ENCODE measurements around the gene RPTOR.
A peak's percentile ranks its signal among the peaks of the same experiment; 100 is the strongest.

Gene RPTOR

GRCh38 chr17:81003711-81004475 is 459.3 kb downstream of the RPTOR start:
- ChIA-PET POLR2A (interaction anchor here (1.3 to 2.7 kb wide), 2 partner anchors 10 to 20 kb away, joined by 4 to 6 read pairs; no protein-coding TSS in a partner anchor), CTCF (interaction anchor here (0.6 to 0.8 kb wide), 4 partner anchors 18 to 481 kb away, joined by 3 to 4 read pairs (median 3); no protein-coding TSS in a partner anchor)
- Histone ChIP-seq H3K4me1 (ENCODE audit: control insufficient read depth, insufficient read depth, low read length) (peaks cover 10% of the 10 kb centered on the region), H3K36me3 (ENCODE audit: control insufficient read depth in 2 of 2, insufficient read depth in 1 of 2, low read length in 2 of 2) (peaks cover 0 to 15% of the 10 kb centered on the region in 2 experiments; a peak in 1 of 3 replicates), H3K4me3 (ENCODE audit: low read depth, low read length) (peak overlapping the region; percentile 32), H3K9me3 (ENCODE audit: control insufficient read depth, insufficient read depth, low read depth, low read length) (no peaks in the 10 kb centered on the region), H3K27ac (ENCODE audit: extremely low read depth, low read depth, low read length) (no peak overlapping the region)
- no peak for TF ChIP-seq SALL2 (tag by site-specific recombination; IDR thresholded peaks at IDR 0.05; ENCODE audit: borderline replicate concordance)
- no peak for TF ChIP-seq ZNF148 (tag by site-specific recombination; IDR thresholded peaks at IDR 0.05; ENCODE audit: borderline replicate concordance)
- no peak for TF ChIP-seq ZNF660 (tag by site-specific recombination; IDR thresholded peaks at IDR 0.05)
- TF ChIP-seq PATZ1 (tag by site-specific recombination; IDR thresholded peaks at IDR 0.05): peak; percentile 48; the same call in 1 of the 2 replicates
- no peak for TF ChIP-seq ZNF311 (tag by site-specific recombination; IDR thresholded peaks at IDR 0.05; ENCODE audit: borderline replicate concordance)
- TF ChIP-seq ZBTB26 (tag by site-specific recombination; optimal IDR thresholded peaks at IDR 0.05): peak; percentile 38
- peak; percentile 52 for TF ChIP-seq GLIS1 (tag by site-specific recombination; IDR thresholded peaks at IDR 0.05)
- TF ChIP-seq GLI2 (tag by site-specific recombination; IDR thresholded peaks at IDR 0.05; ENCODE audit: borderline replicate concordance, low read depth): no peak
- no peak for TF ChIP-seq ZNF2 (tag by site-specific recombination; IDR thresholded peaks at IDR 0.05)
- TF ChIP-seq ZSCAN4 (tag by site-specific recombination; IDR thresholded peaks at IDR 0.05): no peak
- no peak for TF ChIP-seq ZNF175 (tag by site-specific recombination; IDR thresholded peaks at IDR 0.05)
- no peak for TF ChIP-seq ZNF404 (tag by site-specific recombination; IDR thresholded peaks at IDR 0.05)
- TF ChIP-seq KLF17 (tag by site-specific recombination; IDR thresholded peaks at IDR 0.05): peak; percentile 70; the same call in 1 of the 2 replicates
- TF ChIP-seq ZNF791 (tag by site-specific recombination; IDR thresholded peaks at IDR 0.05): no peak
- TF ChIP-seq ZIC2 (tag by site-specific recombination; IDR thresholded peaks at IDR 0.05): peak; percentile 39
- 0 out of 2 replicates have a peak, but pooled peaks have one; percentile 31 for TF ChIP-seq KLF16 (tag by site-specific recombination; IDR thresholded peaks at IDR 0.05)
- 0 out of 2 replicates have a peak, but pooled peaks have one; percentile 34 for TF ChIP-seq SP3 (tag by site-specific recombination; IDR thresholded peaks at IDR 0.05)
- no peak for TF ChIP-seq TCF7L2 (IDR thresholded peaks at IDR 0.05; ENCODE audit: borderline replicate concordance, low read depth, low read length)
- peak; percentile 47; the same call in 1 of the 2 replicates for TF ChIP-seq EGR2 (tag by site-specific recombination; IDR thresholded peaks at IDR 0.05; ENCODE audit: low read depth)
- TF ChIP-seq ZNF580 (tag by site-specific recombination; IDR thresholded peaks at IDR 0.05): no peak
- no peak for TF ChIP-seq BCL11B (tag by site-specific recombination; IDR thresholded peaks at IDR 0.05; ENCODE audit: low read depth)
- TF ChIP-seq SP2 (tag by site-specific recombination; IDR thresholded peaks at IDR 0.05): 0 out of 2 replicates have a peak, but pooled peaks have one; percentile 7
- 0 out of 2 replicates have a peak, but pooled peaks have one; percentile 22 for TF ChIP-seq IKZF3 (tag by site-specific recombination; IDR thresholded peaks at IDR 0.05)
- peak; percentile 39; the same call in 1 of the 2 replicates for TF ChIP-seq ZNF335 (tag by site-specific recombination; conservative IDR thresholded peaks at IDR 0.05)
- peak; percentile 65 for TF ChIP-seq FEZF1 (tag by site-specific recombination; IDR thresholded peaks at IDR 0.05)
- peak; percentile 85 for TF ChIP-seq KLF1 (tag by site-specific recombination; IDR thresholded peaks at IDR 0.05)
- peak; percentile 63; the same call in 1 of the 2 replicates for TF ChIP-seq ZBTB8A (tag by site-specific recombination; IDR thresholded peaks at IDR 0.05)
- TF ChIP-seq KLF7 (tag by site-specific recombination; IDR thresholded peaks at IDR 0.05; ENCODE audit: borderline replicate concordance): peak; percentile 37; the same call in 1 of the 2 replicates
- TF ChIP-seq TRIM28 (IDR thresholded peaks at IDR 0.05; ENCODE audit: borderline replicate concordance, low read length): no peak
